ENCODE data around the gene RALY. TPM values are rescaled to one million over a fixed set of nuclear protein-coding genes. Genes with fewer than 3 reads are reported as not detected.

RALY gene
- total RNA-seq, 2 donors from 2014 or later, result 104 to 166 TPM

DNA sequence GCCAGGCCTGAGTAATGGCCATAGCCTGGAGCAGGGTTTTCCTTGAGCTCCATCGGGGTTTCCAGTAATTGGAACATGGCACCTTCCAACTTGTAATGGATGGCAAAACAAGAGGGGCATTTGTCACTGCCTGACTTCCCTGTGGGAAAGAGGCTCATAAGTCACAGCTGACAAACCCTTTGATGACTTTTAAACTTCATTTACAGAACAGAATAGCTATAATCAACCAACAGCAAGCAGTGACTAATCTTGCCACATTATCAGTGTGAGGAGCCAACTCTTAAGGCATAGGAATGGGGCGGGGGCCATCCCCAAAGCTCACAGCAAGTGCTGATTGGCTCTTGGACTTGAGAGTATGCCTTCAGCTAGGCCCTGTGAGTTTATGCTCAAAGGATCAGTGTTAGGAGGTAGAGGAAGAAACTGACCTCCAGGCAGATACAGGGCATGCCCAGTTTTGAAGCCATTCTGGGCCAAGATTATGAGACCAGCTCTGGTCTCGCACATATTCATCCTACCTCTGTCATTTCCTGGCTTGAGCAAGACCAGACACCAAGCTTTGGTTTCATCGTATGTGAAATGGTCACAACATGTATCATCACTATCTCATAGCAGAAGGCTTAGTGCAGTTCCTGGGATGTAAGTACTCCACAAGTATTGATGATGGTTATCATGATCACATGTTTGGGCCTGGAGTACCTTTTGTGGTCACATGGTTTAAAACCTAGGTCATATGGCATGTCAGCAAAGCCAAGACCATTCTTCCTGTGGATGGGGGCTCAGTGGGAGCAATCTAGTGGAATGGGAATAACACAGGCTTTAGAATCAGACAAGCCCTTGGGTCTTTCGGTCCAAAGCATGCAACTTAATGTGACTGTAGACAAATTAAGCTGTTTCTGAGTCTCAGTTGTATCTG lies 69.1 kb downstream of the RALY start:
- H3K4me1 ChIP-seq (ENCODE audit: control insufficient read depth in 1 of 2, low read depth in 2 of 2), result peaks cover 4 to 32% of the 10 kb centered on the region in 2 donors
- DNase-seq (ENCODE audit: low spot score), result no peak
- TF ChIP-seq, protein P1, sequence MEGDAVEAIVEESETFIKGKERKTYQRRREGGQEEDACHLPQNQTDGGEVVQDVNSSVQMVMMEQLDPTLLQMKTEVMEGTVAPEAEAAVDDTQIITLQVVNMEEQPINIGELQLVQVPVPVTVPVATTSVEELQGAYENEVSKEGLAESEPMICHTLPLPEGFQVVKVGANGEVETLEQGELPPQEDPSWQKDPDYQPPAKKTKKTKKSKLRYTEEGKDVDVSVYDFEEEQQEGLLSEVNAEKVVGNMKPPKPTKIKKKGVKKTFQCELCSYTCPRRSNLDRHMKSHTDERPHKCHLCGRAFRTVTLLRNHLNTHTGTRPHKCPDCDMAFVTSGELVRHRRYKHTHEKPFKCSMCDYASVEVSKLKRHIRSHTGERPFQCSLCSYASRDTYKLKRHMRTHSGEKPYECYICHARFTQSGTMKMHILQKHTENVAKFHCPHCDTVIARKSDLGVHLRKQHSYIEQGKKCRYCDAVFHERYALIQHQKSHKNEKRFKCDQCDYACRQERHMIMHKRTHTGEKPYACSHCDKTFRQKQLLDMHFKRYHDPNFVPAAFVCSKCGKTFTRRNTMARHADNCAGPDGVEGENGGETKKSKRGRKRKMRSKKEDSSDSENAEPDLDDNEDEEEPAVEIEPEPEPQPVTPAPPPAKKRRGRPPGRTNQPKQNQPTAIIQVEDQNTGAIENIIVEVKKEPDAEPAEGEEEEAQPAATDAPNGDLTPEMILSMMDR (IDR thresholded peaks at IDR 0.05), result no peak
- no peak for ATAC-seq (ENCODE audit: insufficient number of reproducible peaks, low FRiP score, low read depth)
- no peak overlapping the region for H3K27ac ChIP-seq
- no peak overlapping the region for H3K4me3 ChIP-seq
- H3K27me3 ChIP-seq (replicated peaks; ENCODE audit: insufficient read depth), result no peaks in the 10 kb centered on the region
- H3K9me3 ChIP-seq, result no peaks in the 10 kb centered on the region
- no peaks in the 10 kb centered on the region for H3K36me3 ChIP-seq

- Histone ChIP-seq H3K27me3 (replicated peaks; ENCODE audit: insufficient read depth) (no peaks in the 10 kb centered on the region), H3K27ac (no peak overlapping the region), H3K4me1 (ENCODE audit: control insufficient read depth in 1 of 2, low read depth in 2 of 2) (peaks cover 4 to 39% of the 10 kb centered on the region in 2 donors), H3K9me3 (no peaks in the 10 kb centered on the region), H3K4me3 (no peak overlapping the region), H3K36me3 (no peaks in the 10 kb centered on the region)
- ATAC-seq (ENCODE audit: insufficient number of reproducible peaks, low FRiP score, low read depth), result no peak
- TF ChIP-seq, protein P1 (IDR thresholded peaks at IDR 0.05), result no peak
- no peak for DNase-seq (ENCODE audit: low spot score)
These were observed 70.6 kb downstream of the RALY start for GRCh38 chr20:34064286-34064685.

DNA sequence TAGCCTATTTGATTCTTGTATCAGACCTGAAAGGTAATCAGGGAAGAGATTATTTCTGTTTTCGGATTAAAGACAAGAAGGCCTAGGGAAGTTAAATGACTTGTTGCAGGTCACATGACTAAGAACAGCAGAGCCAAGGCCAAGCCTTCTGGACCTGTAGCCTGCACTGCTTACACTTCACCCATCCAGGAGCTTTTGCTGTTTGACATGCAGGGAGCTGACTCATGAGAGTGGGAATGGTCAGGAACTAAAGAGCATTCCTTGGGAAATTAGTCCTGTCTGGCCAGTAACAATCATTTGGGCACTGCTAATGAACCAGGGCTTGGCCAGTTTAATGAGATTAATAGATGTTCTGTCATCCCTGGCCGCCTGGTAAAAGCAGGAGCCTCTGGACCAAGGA lies 71.5 kb downstream of the RALY start:
- ATAC-seq (ENCODE audit: insufficient number of reproducible peaks, low FRiP score, low read depth) (peak; percentile 32), DNase-seq (ENCODE audit: low spot score) (no peak)
- Histone ChIP-seq H3K27ac (peak overlapping the region in 1 of 2 donors; percentile 19), H3K4me3 (no peak overlapping the region), H3K9me3 (no peaks in the 10 kb centered on the region), H3K36me3 (no peaks in the 10 kb centered on the region), H3K4me1 (ENCODE audit: control insufficient read depth in 1 of 2, low read depth in 2 of 2) (peaks cover 11 to 45% of the 10 kb centered on the region in 2 donors), H3K27me3 (replicated peaks; ENCODE audit: insufficient read depth) (no peaks in the 10 kb centered on the region)
- TF ChIP-seq, protein P1 (IDR thresholded peaks at IDR 0.05), result no peak

GRCh38 chr20:34066476-34067090 lies 72.9 kb downstream of the RALY start:
- Histone ChIP-seq H3K4me1 (ENCODE audit: control insufficient read depth in 1 of 2, low read depth in 2 of 2) (peaks cover 11 to 40% of the 10 kb centered on the region in 2 donors), H3K4me3 (no peak overlapping the region), H3K27ac (no peak overlapping the region), H3K9me3 (no peaks in the 10 kb centered on the region), H3K36me3 (no peaks in the 10 kb centered on the region), H3K27me3 (replicated peaks; ENCODE audit: insufficient read depth) (no peaks in the 10 kb centered on the region)
- TF ChIP-seq, protein P1 (IDR thresholded peaks at IDR 0.05), result no peak
- no peak for DNase-seq (ENCODE audit: low spot score)
- ATAC-seq (ENCODE audit: insufficient number of reproducible peaks, low FRiP score, low read depth), result no peak

- Histone ChIP-seq H3K4me3 (no peak overlapping the region), H3K4me1 (ENCODE audit: control insufficient read depth in 1 of 2, low read depth in 2 of 2) (peaks cover 11 to 40% of the 10 kb centered on the region in 2 donors), H3K27ac (no peak overlapping the region), H3K36me3 (peaks cover 4% of the 10 kb centered on the region), H3K27me3 (replicated peaks; ENCODE audit: insufficient read depth) (no peaks in the 10 kb centered on the region), H3K9me3 (no peaks in the 10 kb centered on the region)
- TF ChIP-seq, protein P1 (IDR thresholded peaks at IDR 0.05), result no peak
- ATAC-seq (ENCODE audit: insufficient number of reproducible peaks, low FRiP score, low read depth) (no peak), DNase-seq (ENCODE audit: low spot score) (no peak)
These were observed 74.3 kb downstream of the RALY start for GRCh38 chr20:34068001-34068400.
